ENCODE measurements around the gene RAD1.

- TF ChIP-seq CTCF (IDR thresholded peaks at IDR 0.05) = no peak
- TF ChIP-seq ZFX (IDR thresholded peaks at IDR 0.05; ENCODE audit: borderline replicate concordance) = no peak
Observed at GRCh38 chr5:34932947-34933346, 17.6 kb upstream of the RAD1 start.

Data from 22Rv1 (cell line).